KMS-11 (cell line): ENCODE measurements around the gene PIP5K1C.

Experiments
- H2AFZ ChIP-seq: fragments of 200-600 bp; sonication (generic); 2 replicates; pipeline ENCODE4 v1.6.1; 2016; ENCODE audit warnings: antibody characterized with exemption, mixed run types, low read depth
- H3K27ac ChIP-seq: fragments of 200-600 bp; sonication (generic); 2 replicates; pipeline ENCODE4 v1.6.1; 2016; ENCODE audit warnings: mild to moderate bottlenecking, mixed run types
- H3K27me3 ChIP-seq: fragments of 200-600 bp; sonication (generic); 2 replicates; pipeline ENCODE4 v1.6.1; 2017; ENCODE audit warnings: mild to moderate bottlenecking, low read depth, mixed run types, moderate library complexity; ENCODE audit not compliant: insufficient read depth
- H3K36me3 ChIP-seq: fragments of 200-600 bp; sonication (generic); 2 replicates; pipeline ENCODE4 v1.6.1; 2017; ENCODE audit warnings: mild to moderate bottlenecking, mixed run types; ENCODE audit not compliant: insufficient read depth
- H3K4me1 ChIP-seq: fragments of 200-600 bp; sonication (generic); 2 replicates; pipeline ENCODE4 v1.6.1; 2016; ENCODE audit warnings: mild to moderate bottlenecking, low read depth, mixed run types; ENCODE audit not compliant: poor library complexity, severe bottlenecking
- H3K4me2 ChIP-seq: fragments of 200-600 bp; sonication (generic); 2 replicates; pipeline ENCODE4 v1.7.0; 2016; ENCODE audit warnings: mild to moderate bottlenecking, mixed run types
- H3K4me3 ChIP-seq: fragments of 200-600 bp; sonication (generic); IDR thresholded peaks from 2 replicates; pipeline ENCODE4 v1.6.1; 2017; ENCODE audit warnings: low read depth, low read length, mixed read lengths; ENCODE audit not compliant: insufficient read depth
- H3K79me2 ChIP-seq: fragments of 200-600 bp; sonication (generic); 2 replicates; pipeline ENCODE4 v1.6.1; 2016; ENCODE audit warnings: low read depth, mixed run types; ENCODE audit not compliant: insufficient read depth
- H3K9ac ChIP-seq: fragments of 200-600 bp; sonication (generic); 2 replicates; pipeline ENCODE4 v1.6.1; 2016; ENCODE audit warnings: mild to moderate bottlenecking, mixed run types
- H4K20me1 ChIP-seq: fragments of 200-600 bp; sonication (generic); 2 replicates; pipeline ENCODE4 v1.6.1; 2016; ENCODE audit warnings: mild to moderate bottlenecking, mixed run types; ENCODE audit not compliant: insufficient read depth
- TF ChIP-seq, protein P1 (sequence below): fragments of 200-600 bp; sonication (generic); conservative IDR thresholded peaks from 2 replicates; pipeline ENCODE4 v1.6.1; 2017; ENCODE audit warnings: low read depth, mild to moderate bottlenecking, antibody characterized with exemption, low read length, moderate library complexity, mixed read lengths

Gene PIP5K1C

GRCh38 chr19:3660493-3661219, 39.6 kb downstream of the PIP5K1C start:
- H4K20me1 ChIP-seq = no peaks in the 10 kb centered on the region
- peaks cover 5% of the 10 kb centered on the region for H3K4me1 ChIP-seq
- H2AFZ ChIP-seq = no peak overlapping the region
- no peak overlapping the region for H3K4me2 ChIP-seq
- H3K27ac ChIP-seq = no peak overlapping the region
- TF ChIP-seq, protein P1, sequence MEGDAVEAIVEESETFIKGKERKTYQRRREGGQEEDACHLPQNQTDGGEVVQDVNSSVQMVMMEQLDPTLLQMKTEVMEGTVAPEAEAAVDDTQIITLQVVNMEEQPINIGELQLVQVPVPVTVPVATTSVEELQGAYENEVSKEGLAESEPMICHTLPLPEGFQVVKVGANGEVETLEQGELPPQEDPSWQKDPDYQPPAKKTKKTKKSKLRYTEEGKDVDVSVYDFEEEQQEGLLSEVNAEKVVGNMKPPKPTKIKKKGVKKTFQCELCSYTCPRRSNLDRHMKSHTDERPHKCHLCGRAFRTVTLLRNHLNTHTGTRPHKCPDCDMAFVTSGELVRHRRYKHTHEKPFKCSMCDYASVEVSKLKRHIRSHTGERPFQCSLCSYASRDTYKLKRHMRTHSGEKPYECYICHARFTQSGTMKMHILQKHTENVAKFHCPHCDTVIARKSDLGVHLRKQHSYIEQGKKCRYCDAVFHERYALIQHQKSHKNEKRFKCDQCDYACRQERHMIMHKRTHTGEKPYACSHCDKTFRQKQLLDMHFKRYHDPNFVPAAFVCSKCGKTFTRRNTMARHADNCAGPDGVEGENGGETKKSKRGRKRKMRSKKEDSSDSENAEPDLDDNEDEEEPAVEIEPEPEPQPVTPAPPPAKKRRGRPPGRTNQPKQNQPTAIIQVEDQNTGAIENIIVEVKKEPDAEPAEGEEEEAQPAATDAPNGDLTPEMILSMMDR = no peak
- H3K36me3 ChIP-seq = no peaks in the 10 kb centered on the region
- H3K27me3 ChIP-seq = no peaks in the 10 kb centered on the region
- H3K9ac ChIP-seq = no peak overlapping the region
- H3K79me2 ChIP-seq = no peaks in the 10 kb centered on the region
- no peak overlapping the region for H3K4me3 ChIP-seq

DNA sequence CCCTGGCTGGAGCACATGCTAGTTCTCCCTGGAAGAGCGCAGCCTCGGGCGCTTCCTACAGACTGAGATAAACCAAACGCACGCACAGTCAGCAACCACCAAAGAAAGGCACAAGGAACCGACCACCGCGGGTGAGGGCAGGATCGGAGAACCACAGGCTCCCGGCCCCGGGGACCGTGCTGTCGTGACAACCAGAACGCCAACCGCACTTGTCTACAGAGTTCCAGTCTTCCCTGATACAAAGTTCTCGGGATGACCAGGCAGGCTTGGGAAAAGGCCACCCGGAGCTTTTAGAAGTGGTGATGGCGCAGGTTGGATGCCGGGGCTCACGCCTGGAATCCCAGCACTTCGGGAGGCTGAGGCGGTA, 40.5 kb downstream of the PIP5K1C start:
- TF ChIP-seq, protein P1 = no peak
- Histone ChIP-seq H3K27ac (no peak overlapping the region), H3K36me3 (no peaks in the 10 kb centered on the region), H3K79me2 (no peaks in the 10 kb centered on the region), H4K20me1 (no peaks in the 10 kb centered on the region), H3K4me1 (no peaks in the 10 kb centered on the region), H2AFZ (no peak overlapping the region), H3K27me3 (no peaks in the 10 kb centered on the region), H3K9ac (no peak overlapping the region), H3K4me2 (no peak overlapping the region), H3K4me3 (no peak overlapping the region)

DNA sequence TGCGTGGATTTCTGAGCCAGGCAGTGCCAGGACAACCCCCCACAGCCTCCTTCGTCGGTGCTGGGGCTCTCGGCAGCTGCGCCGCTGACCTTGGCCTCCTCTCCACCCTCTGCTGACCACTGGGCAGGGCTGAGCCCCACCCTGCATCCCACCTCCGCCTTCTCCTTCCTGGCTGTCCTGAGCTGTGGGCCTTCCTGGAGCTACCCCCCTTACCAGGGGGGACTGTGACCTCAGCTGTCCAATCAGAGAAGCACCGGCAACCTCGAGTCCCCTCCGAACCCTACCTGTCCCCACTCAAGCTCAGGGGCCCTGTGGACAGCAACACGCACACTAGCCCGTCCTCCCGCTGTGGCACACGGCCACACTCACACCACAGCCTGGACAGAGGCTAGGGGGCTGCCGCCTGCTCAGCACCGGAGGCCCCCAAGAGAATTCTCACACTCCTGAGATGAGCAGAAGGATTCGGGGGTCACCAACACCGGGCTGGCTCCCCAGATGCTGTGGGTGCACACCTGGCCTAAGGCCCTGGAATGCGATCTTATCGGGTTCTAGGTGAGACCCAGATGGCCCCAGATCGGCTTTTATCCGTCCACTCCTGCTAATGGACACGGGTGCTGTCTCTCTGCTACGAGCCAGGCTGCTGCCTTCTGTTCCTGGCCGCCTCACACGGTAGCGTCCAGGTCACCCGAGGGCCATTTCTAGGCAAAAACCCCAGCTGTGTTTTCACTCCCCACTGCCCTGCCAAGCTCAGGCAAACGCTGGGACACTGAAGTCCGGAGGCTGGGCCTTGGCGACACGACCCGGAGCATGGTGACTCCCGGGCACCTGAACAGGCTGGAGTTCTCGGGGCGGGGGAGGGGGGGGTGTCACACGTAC, 41.2 kb downstream of the PIP5K1C start:
- Histone ChIP-seq H3K79me2 (no peaks in the 10 kb centered on the region), H3K27ac (no peak overlapping the region), H3K36me3 (no peaks in the 10 kb centered on the region), H3K4me1 (no peaks in the 10 kb centered on the region), H3K4me2 (no peak overlapping the region), H3K9ac (no peak overlapping the region), H2AFZ (no peak overlapping the region), H4K20me1 (no peaks in the 10 kb centered on the region), H3K4me3 (no peak overlapping the region), H3K27me3 (no peaks in the 10 kb centered on the region)
- TF ChIP-seq, protein P1 = no peak

GRCh38 chr19:3658004-3658869, 42.0 kb downstream of the PIP5K1C start:
- H3K27me3 ChIP-seq = no peaks in the 10 kb centered on the region
- H3K36me3 ChIP-seq = no peaks in the 10 kb centered on the region
- no peak overlapping the region for H3K4me3 ChIP-seq
- no peak overlapping the region for H3K9ac ChIP-seq
- no peaks in the 10 kb centered on the region for H3K79me2 ChIP-seq
- no peaks in the 10 kb centered on the region for H4K20me1 ChIP-seq
- H3K4me2 ChIP-seq = no peak overlapping the region
- no peaks in the 10 kb centered on the region for H3K4me1 ChIP-seq
- TF ChIP-seq, protein P1 = no peak
- H3K27ac ChIP-seq = no peak overlapping the region
- no peak overlapping the region for H2AFZ ChIP-seq
